CD4-positive, alpha-beta T cell (primary cell): Measurements from ENCODE around the gene CKMT2. TPM values are rescaled to one million over a fixed set of nuclear protein-coding genes. Genes with fewer than 3 reads are reported as not detected.

Experiments
- ATAC-seq: fragments of 200-7000 bp; cut with Tn5 transposase; one replicate; pipeline ENCODE4 v1.10.0; 2022; ENCODE audit warnings: mild to moderate bottlenecking; ENCODE audit not compliant: poor library complexity
- CTCF ChIA-PET: fragments of 350-600 bp; sonication (Branson Sonifier 250); formaldehyde crosslinking; loops from one replicate; lab custom pipeline; 2021; ENCODE audit warnings: antibody characterized with exemption, inconsistent platforms; lab: Charles Lee
- POLR2A ChIA-PET: fragments of 350-600 bp; sonication (Branson Sonifier 250); formaldehyde crosslinking; loops from one replicate; lab custom pipeline; 2021; ENCODE audit warnings: antibody characterized with exemption, inconsistent platforms; lab: Charles Lee
- DNase-seq, 14 experiments: peaks; one replicate each; pipeline ENCODE4 v3.0.0-alpha.2; 2013 to 2020; ENCODE audit warnings: mixed read lengths in 2 of 14
- H3K27ac ChIP-seq, 2 donors: one replicate each; pipeline versions ENCODE4 v1.5.1 to v1.7.0; 2013; ENCODE audit warnings: low read length in 2 of 2, low read depth in 1 of 2, mild to moderate bottlenecking in 1 of 2
- H3K27me3 ChIP-seq, 2 experiments: 1 replicate in 1 of 2; 2 replicates in 1 of 2; pipeline versions ENCODE4 v1.6.1 to v1.7.0; 2013; ENCODE audit warnings: low read length in 2 of 2, control low read depth in 1 of 2, mild to moderate bottlenecking in 1 of 2, moderate library complexity in 1 of 2; ENCODE audit not compliant: insufficient read depth in 2 of 2, control insufficient read depth in 1 of 2
- H3K36me3 ChIP-seq: one replicate; pipeline ENCODE4 v1.6.1; 2013; ENCODE audit warnings: low read length, control low read depth; ENCODE audit not compliant: insufficient read depth
- H3K4me1 ChIP-seq: one replicate; pipeline ENCODE4 v1.6.1; 2013; ENCODE audit warnings: low read length, control low read depth; ENCODE audit not compliant: insufficient read depth
- H3K4me3 ChIP-seq: one replicate; pipeline ENCODE4 v1.5.1; 2013; ENCODE audit warnings: mild to moderate bottlenecking, low read length, moderate library complexity
- H3K9me3 ChIP-seq, 2 experiments: 1 replicate in 1 of 2; 2 replicates in 1 of 2; pipeline versions ENCODE4 v1.6.1 to v1.7.0; 2013; ENCODE audit warnings: low read length in 2 of 2, mild to moderate bottlenecking in 2 of 2, control low read depth in 1 of 2, moderate library complexity in 1 of 2; ENCODE audit not compliant: control insufficient read depth in 1 of 2, insufficient read depth in 1 of 2
- H3K27ac Mint-ChIP-seq: one replicate; pipeline ENCODE4 v1.8.0; 2020; ENCODE audit warnings: mixed read lengths
- H3K27me3 Mint-ChIP-seq: one replicate; pipeline ENCODE4 v1.8.0; 2021; ENCODE audit warnings: mixed read lengths
- H3K36me3 Mint-ChIP-seq: one replicate; pipeline ENCODE4 v1.8.0; 2021; ENCODE audit warnings: low read depth, mixed read lengths
- H3K4me1 Mint-ChIP-seq: one replicate; pipeline ENCODE4 v1.8.0; 2021; ENCODE audit warnings: low read depth, mixed read lengths
- H3K4me3 Mint-ChIP-seq: one replicate; pipeline ENCODE4 v1.8.0; 2020; ENCODE audit warnings: mild to moderate bottlenecking, mixed read lengths
- H3K9me3 Mint-ChIP-seq: one replicate; pipeline ENCODE4 v1.8.0; 2020; ENCODE audit warnings: mixed read lengths
- intact Hi-C, 2 experiments: fragments of 100-400 bp; cut with DNase I in 1 of 2; cut with micrococcal nuclease in 1 of 2; formaldehyde crosslinking; loops; one replicate each; pipeline versions ENCODE4 v1.15.1 to v1.9.0; 2023 to 2025; cut with DNase I, micrococcal nuclease
- total RNA-seq, 174 experiments: library from RNA in 2 of 174; stranded (reverse) in 2 of 174; gene quantifications; one replicate each; pipeline ENCODE4 v1.2.3 and lab custom pipeline; 2021 to 2026
- TF ChIP-seq, protein P1 (sequence below): fragments of 200-600 bp; IDR thresholded peaks from one replicate; pipeline ENCODE4 v1.8.0; 2022; ENCODE audit warnings: antibody characterized with exemption, mild to moderate bottlenecking

CKMT2 gene
- total RNA-seq, 2 experiments from 2014 or later: 0.17 to 0.27 TPM

DNA sequence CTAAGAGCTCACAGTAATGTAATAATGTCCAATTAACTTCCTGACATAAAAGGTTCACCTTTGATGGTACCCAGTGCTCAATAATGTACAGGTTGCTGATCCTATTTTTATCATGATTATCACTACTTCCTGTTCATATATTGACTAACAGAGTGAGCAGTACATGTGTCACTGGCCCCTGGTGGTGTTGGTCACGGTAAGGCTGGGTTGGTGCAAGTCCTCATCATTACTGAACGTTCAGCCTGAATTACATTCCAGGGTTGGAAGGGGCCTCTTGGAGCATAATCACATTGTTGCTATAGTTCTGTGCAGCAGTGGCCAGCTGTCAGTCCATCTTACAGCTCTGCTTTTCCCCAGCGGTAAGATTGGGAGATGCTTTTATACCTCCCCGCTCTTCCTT, 24.2 kb upstream of the CKMT2 start:
- Histone ChIP-seq H3K9me3 (no peaks in the 10 kb centered on the region), H3K36me3 (peaks cover 42% of the 10 kb centered on the region), H3K4me3 (no peak overlapping the region), H3K27me3 (no peaks in the 10 kb centered on the region), H3K27ac (no peak overlapping the region), H3K4me1 (no peaks in the 10 kb centered on the region)
- ChIA-PET CTCF (interaction anchor here (0.6 kb wide), 1 partner anchor 9 kb away, joined by 3 read pairs; no protein-coding TSS in a partner anchor), POLR2A (no interaction called here)
- Mint-ChIP-seq H3K9me3 (no peaks in the 10 kb centered on the region), H3K27me3 (no peaks in the 10 kb centered on the region), H3K27ac (no peak overlapping the region), H3K4me1 (no peaks in the 10 kb centered on the region), H3K4me3 (no peak overlapping the region), H3K36me3 (peaks cover 90% of the 10 kb centered on the region)
- no peak for DNase-seq
- TF ChIP-seq, protein P1, sequence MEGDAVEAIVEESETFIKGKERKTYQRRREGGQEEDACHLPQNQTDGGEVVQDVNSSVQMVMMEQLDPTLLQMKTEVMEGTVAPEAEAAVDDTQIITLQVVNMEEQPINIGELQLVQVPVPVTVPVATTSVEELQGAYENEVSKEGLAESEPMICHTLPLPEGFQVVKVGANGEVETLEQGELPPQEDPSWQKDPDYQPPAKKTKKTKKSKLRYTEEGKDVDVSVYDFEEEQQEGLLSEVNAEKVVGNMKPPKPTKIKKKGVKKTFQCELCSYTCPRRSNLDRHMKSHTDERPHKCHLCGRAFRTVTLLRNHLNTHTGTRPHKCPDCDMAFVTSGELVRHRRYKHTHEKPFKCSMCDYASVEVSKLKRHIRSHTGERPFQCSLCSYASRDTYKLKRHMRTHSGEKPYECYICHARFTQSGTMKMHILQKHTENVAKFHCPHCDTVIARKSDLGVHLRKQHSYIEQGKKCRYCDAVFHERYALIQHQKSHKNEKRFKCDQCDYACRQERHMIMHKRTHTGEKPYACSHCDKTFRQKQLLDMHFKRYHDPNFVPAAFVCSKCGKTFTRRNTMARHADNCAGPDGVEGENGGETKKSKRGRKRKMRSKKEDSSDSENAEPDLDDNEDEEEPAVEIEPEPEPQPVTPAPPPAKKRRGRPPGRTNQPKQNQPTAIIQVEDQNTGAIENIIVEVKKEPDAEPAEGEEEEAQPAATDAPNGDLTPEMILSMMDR: no peak
- intact Hi-C loops: no loop called here
- ATAC-seq: no peak

DNA sequence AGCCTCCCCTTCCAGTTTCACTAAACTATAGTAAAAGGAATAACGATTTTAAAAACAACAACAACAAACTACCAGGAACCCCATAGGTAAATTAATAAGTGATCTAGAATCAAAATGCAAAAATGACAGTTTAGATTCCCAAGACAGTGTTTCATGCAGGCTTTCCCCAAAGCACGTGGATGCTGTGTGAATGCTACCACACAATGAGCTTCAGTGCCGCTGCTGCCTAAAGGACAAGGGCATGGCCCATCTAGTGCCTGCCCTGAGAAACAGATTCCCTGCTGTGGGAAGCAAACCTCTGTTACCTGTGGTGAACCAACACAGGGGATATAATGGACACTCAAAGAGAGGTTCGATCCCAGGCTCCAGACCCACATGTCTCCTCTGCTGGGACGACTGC, 23.7 kb upstream of the CKMT2 start:
- peaks cover 90% of the 10 kb centered on the region for H3K36me3 Mint-ChIP-seq
- CTCF ChIA-PET: no interaction called here
- TF ChIP-seq, protein P1: no peak

DNA sequence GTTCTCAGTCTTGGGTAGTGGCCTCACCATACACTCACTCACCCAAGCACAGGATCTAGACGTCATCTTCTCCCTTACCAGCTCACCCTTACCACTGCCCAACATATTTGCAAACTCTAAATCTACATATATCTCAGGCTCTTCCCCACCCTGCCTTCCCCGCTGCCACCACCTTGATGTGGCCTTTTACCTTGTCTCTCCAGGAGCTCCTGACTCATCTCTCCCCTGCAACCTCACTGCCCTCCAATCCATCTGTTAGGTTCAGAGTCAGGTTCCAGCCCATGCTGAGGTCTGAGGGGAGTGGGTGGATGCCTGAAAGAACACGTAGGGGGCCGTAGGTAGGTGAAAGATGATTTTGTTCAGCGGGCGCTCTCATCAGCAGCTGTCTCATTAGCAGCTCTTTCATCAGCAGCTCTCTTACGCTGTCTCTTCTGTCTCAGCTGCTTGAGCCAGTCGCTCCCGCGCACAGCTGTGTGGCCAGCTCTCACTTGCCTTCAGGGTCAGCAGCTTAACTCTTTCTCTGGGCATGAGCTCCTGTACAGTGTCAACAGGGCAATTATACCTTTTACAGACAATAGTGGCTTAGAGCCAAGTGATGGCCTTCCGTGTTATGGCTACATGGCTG, 23.1 kb upstream of the CKMT2 start:
- no peaks in the 10 kb centered on the region for H3K9me3 Mint-ChIP-seq
- no peak overlapping the region for H3K27ac ChIP-seq
- no peaks in the 10 kb centered on the region for H3K27me3 Mint-ChIP-seq
- intact Hi-C loops: no loop called here
- TF ChIP-seq, protein P1: no peak
- CTCF ChIA-PET: no interaction called here
- no peaks in the 10 kb centered on the region for H3K4me1 ChIP-seq
- no peak overlapping the region for H3K4me3 Mint-ChIP-seq
- no peaks in the 10 kb centered on the region for H3K9me3 ChIP-seq
- ATAC-seq (no peak), DNase-seq (no peak)
- POLR2A ChIA-PET: no interaction called here
- H3K27ac Mint-ChIP-seq: no peak overlapping the region
- peaks cover 90% of the 10 kb centered on the region for H3K36me3 Mint-ChIP-seq
- no peaks in the 10 kb centered on the region for H3K27me3 ChIP-seq
- H3K36me3 ChIP-seq: peaks cover 49% of the 10 kb centered on the region
- no peak overlapping the region for H3K4me3 ChIP-seq
- H3K4me1 Mint-ChIP-seq: no peaks in the 10 kb centered on the region

More for the DNA sequence above, 23.7 kb upstream of the CKMT2 start:
- Histone ChIP-seq H3K27me3 (no peaks in the 10 kb centered on the region), H3K9me3 (no peaks in the 10 kb centered on the region), H3K4me1 (no peaks in the 10 kb centered on the region), H3K27ac (no peak overlapping the region), H3K36me3 (peaks cover 47% of the 10 kb centered on the region), H3K4me3 (no peak overlapping the region)
- H3K27ac Mint-ChIP-seq: no peak overlapping the region
- no peak overlapping the region for H3K4me3 Mint-ChIP-seq
- H3K9me3 Mint-ChIP-seq: no peaks in the 10 kb centered on the region
- no peak for ATAC-seq
- no peaks in the 10 kb centered on the region for H3K4me1 Mint-ChIP-seq
- POLR2A ChIA-PET: no interaction called here
- intact Hi-C loops: no loop called here
- H3K27me3 Mint-ChIP-seq: no peaks in the 10 kb centered on the region
- no peak for DNase-seq
